ENCODE measurements around the gene CACNA2D2.

GRCh38 chr3:50353245-50354004, 150.0 kb downstream of the CACNA2D2 start:
- TF ChIP-seq CTCF (IDR thresholded peaks at IDR 0.05) (no peak), EP300 (IDR thresholded peaks at IDR 0.05) (no peak), POLR2A (IDR thresholded peaks at IDR 0.05) (no peak)
